ENCODE data around the gene SH2D1A. TPM values are rescaled to one million over a fixed set of nuclear protein-coding genes. Genes with fewer than 3 reads are reported as not detected.

Gene SH2D1A
- 10 to 100 TPM; 29.5 to 30.4 TPM for total RNA-seq

GRCh38 chrX:124346117-124346876, at the start of gene SH2D1A:
Gene SH2D1A, plus strand, starts transcription at chrX:124346563. Its CDS starts 80 bp downstream, at chrX:124346643.

GRCh38 chrX:124332481-124333424, 13.6 kb upstream of the SH2D1A start, which contains the start of gene TEX13D:
Gene TEX13D, plus strand, starts transcription at chrX:124332660. Its CDS starts 258 bp downstream, at chrX:124332918.

Other genes with a start within 250 kb of the SH2D1A start
- not detected for gene TEX13D, start 13.9 kb upstream of the SH2D1A start, total RNA-seq

All from activated naive CD4-positive, alpha-beta T cell treated with anti-CD3 and anti-CD28 coated beads, Interleukin-2, amount 10 ng/mL, durations not matched to agents 5 hours and 36 hours (primary cell).